GM21737 (cell line): ENCODE data around the gene TAS2R1.

ENCODE experiments used
- ATAC-seq: cut with Tn5 transposase; IDR thresholded peaks from one replicate; pipeline ENCODE4 v1.9.1; 2021; ENCODE audit warnings: mild to moderate bottlenecking, moderate library complexity; ENCODE audit not compliant: unreplicated experiment

TAS2R1 gene

GRCh38 chr5:9589049-9589835 is 40.9 kb downstream of the TAS2R1 start:
- no peak for ATAC-seq

- ATAC-seq, result no peak
Measured at GRCh38 chr5:9588254-9588653, 41.9 kb downstream of the TAS2R1 start.

GRCh38 chr5:9587135-9587534 is 43.0 kb downstream of the TAS2R1 start:
- no peak for ATAC-seq

- ATAC-seq, result no peak
Measured at GRCh38 chr5:9582406-9582805, 47.7 kb downstream of the TAS2R1 start.
